VCaP (cell line): ENCODE results near the gene MOV10L1.

ENCODE experiments used
- H3K27ac ChIP-seq: fragments of 450-650 bp; 2 replicates; pipeline ENCODE4 v1.5.1; 2017
- CTCF ChIP-seq: fragments of 450-650 bp; conservative IDR thresholded peaks from 2 replicates; pipeline ENCODE4 v1.5.1; 2017; ENCODE audit warnings: mild to moderate bottlenecking, moderate library complexity

The MOV10L1 gene

GRCh38 chr22:50046481-50047245 lies 43.1 kb upstream of the MOV10L1 start:
- no peak overlapping the region for H3K27ac ChIP-seq
- TF ChIP-seq CTCF: no peak

GRCh38 chr22:50047346-50047745 lies 42.5 kb upstream of the MOV10L1 start:
- TF ChIP-seq CTCF: no peak
- no peak overlapping the region for H3K27ac ChIP-seq

- TF ChIP-seq CTCF: no peak
- H3K27ac ChIP-seq: no peak overlapping the region
Observed at GRCh38 chr22:50048061-50048765, 41.6 kb upstream of the MOV10L1 start.

GRCh38 chr22:50048836-50049235 lies 41.0 kb upstream of the MOV10L1 start:
- H3K27ac ChIP-seq: no peak overlapping the region
- no peak for TF ChIP-seq CTCF

GRCh38 chr22:50049299-50050195 lies 40.3 kb upstream of the MOV10L1 start:
- TF ChIP-seq CTCF: no peak
- no peak overlapping the region for H3K27ac ChIP-seq

GRCh38 chr22:50051930-50052329 lies 37.9 kb upstream of the MOV10L1 start:
- H3K27ac ChIP-seq: no peak overlapping the region
- no peak for TF ChIP-seq CTCF

- H3K27ac ChIP-seq: no peak overlapping the region
- no peak for TF ChIP-seq CTCF
Observed at GRCh38 chr22:50053861-50054260, 35.9 kb upstream of the MOV10L1 start.
